ENCODE results near the gene LBX2. TPM values are rescaled to one million over a fixed set of nuclear protein-coding genes. Genes with fewer than 3 reads are reported as not detected.
A peak's percentile ranks its signal among the peaks of the same experiment; 100 is the strongest.
"Not testable (repeated sequence)": the region's sequence is repeated elsewhere in the genome, so short reads cannot be mapped to it uniquely, and the experiment has no call there.

The LBX2 gene
- total RNA-seq, 2 donors from 2014 or later: 0.36 to 0.39 TPM

DNA sequence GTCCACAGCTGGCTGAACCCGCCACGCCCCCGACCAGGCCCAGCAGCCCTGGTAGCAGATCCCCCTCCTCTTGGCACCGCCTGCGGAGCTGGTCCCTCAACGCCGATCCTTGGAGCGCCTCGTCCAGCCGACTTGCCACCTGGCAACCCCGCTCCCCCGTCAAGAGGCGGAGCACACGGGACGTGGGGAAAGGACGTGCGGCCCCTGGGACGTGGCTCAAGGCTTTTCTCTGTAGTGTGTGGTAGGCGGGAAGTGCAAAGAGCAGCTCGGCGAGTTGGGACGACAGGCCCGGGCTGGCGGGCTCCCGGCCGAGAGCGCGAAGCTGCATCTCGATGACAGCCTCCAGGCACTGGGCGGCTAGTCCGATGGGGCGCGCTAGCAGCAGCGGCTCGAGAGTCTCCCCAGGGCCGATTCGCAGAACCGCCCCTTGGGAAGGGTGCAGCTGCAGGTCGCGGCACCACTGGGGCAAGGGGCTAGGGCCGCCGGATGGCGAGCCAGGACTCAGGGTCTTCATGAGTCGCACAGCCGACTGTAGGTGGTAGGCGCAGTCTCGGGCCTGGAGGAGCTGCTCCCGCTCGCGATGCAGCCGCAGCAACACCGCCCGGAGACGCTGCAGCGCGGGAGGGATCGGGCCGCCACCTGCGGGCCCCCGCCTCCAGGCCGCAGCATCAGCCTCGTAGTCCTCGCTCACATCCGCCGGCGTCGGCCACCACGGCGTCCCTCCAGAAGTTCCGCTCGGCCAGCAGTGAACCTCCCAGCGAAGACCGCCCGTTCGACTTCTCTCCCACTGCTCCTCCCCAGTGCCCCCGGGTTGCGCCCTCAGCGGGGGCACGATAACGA lies 17.2 kb downstream of the LBX2 start:
- peaks cover 17 to 24% of the 10 kb centered on the region in 2 donors for H3K36me3 Mint-ChIP-seq
- ATAC-seq: peak; percentile 57
- peak overlapping the region; percentile 87 to 97 for H3K27ac Mint-ChIP-seq
- DNase-seq (ENCODE audit: low spot score in 2 of 2): peak in 1 of 2 donors; percentile 61
- H3K9me3 Mint-ChIP-seq: no peaks in the 10 kb centered on the region

DNA sequence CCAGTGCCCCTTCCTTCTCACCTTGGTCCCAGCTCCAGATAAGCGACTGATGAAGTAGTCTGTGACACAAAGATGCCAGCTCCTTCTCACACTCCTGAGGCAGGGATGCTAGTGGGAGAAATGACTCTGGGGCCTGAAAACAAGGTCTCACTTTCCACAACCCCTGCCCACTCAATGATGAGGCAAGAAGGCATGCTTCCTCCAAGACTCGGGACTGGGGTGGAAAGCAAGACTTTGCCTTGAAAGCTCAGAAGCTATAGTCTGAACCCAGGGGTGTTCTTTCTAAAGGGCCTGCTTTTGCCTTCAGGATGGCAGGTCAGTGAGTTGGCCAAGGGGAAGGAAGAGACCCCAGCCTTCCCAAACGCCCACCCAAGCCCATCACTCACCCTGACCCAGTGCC lies 18.0 kb downstream of the LBX2 start:
- peaks cover 17 to 24% of the 10 kb centered on the region in 2 donors for H3K36me3 Mint-ChIP-seq
- H3K27ac Mint-ChIP-seq: peak overlapping the region in 1 of 2 donors; percentile 87
- no peaks in the 10 kb centered on the region for H3K9me3 Mint-ChIP-seq
- ATAC-seq (no peak), DNase-seq (ENCODE audit: low spot score in 2 of 2) (no peak)

DNA sequence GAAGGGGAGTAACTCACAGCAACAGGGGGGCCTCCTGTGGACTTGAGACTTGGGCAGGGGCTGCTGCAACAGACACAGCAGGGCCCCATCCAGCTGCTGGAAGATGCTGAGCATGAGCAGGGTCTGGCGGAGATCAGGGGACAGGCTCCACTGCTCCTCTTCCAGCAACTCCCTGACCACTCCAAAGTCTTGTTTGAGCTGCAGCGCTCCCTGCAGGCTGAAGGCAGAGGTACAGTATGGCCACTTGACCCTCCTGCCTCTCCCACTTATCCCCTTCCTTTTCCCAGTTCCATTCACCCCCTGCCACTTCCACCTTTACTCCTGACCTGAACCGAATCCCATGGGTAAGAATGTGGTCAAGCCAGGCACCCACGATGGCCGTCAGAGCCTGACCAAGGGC lies 24.5 kb downstream of the LBX2 start:
- no peaks in the 10 kb centered on the region for H3K9me3 Mint-ChIP-seq
- ATAC-seq: no peak
- peaks cover 23 to 30% of the 10 kb centered on the region in 2 donors for H3K36me3 Mint-ChIP-seq
- H3K27ac Mint-ChIP-seq: no peak overlapping the region
- no peak for DNase-seq (ENCODE audit: low spot score in 2 of 2)

DNA sequence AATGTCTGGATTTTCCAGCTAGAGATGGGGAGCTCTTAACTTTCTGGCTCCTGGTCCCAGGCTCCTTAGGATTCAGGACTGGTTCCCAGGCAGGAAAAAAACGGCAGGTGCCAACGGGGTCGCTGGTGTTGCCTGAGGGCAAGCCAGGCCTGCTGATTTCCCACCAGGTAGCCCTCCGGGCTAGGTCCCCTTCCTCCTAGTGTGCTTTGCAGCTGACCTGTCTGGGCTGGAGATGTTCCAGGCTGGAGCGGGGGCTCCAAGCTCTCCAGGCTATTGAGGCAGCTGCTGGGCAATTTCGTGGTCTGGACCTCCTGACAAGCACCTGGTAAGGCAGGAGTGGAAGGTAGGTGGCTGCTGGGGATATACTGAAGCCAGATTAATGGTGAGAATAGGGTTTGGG lies 24.9 kb downstream of the LBX2 start:
- H3K36me3 Mint-ChIP-seq: peaks cover 20 to 30% of the 10 kb centered on the region in 2 donors
- DNase-seq (ENCODE audit: low spot score in 2 of 2): no peak
- H3K27ac Mint-ChIP-seq: peak overlapping the region in 1 of 2 donors; percentile 36
- ATAC-seq: no peak
- no peaks in the 10 kb centered on the region for H3K9me3 Mint-ChIP-seq

DNA sequence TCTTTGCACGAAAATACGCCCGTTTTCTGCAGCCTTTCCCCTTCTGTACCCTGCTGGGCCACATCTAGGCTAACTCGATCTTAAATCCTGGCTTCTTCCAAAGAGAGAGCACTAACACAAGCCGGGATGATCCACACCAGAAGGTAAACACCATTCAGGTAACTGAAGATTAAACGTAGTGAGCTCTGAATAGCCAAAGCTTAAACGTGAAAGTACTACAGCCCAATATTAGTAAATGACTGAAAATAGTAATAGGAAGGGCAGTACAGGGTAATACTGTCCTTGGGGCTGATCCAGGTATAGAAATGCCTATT lies 26.5 kb downstream of the LBX2 start:
- Mint-ChIP-seq H3K9me3 (no peaks in the 10 kb centered on the region), H3K36me3 (peaks cover 20 to 30% of the 10 kb centered on the region in 2 donors), H3K27ac (peak overlapping the region; percentile 97 to 98)
- ATAC-seq: no peak
- no peak for DNase-seq (ENCODE audit: low spot score in 2 of 2)

DNA sequence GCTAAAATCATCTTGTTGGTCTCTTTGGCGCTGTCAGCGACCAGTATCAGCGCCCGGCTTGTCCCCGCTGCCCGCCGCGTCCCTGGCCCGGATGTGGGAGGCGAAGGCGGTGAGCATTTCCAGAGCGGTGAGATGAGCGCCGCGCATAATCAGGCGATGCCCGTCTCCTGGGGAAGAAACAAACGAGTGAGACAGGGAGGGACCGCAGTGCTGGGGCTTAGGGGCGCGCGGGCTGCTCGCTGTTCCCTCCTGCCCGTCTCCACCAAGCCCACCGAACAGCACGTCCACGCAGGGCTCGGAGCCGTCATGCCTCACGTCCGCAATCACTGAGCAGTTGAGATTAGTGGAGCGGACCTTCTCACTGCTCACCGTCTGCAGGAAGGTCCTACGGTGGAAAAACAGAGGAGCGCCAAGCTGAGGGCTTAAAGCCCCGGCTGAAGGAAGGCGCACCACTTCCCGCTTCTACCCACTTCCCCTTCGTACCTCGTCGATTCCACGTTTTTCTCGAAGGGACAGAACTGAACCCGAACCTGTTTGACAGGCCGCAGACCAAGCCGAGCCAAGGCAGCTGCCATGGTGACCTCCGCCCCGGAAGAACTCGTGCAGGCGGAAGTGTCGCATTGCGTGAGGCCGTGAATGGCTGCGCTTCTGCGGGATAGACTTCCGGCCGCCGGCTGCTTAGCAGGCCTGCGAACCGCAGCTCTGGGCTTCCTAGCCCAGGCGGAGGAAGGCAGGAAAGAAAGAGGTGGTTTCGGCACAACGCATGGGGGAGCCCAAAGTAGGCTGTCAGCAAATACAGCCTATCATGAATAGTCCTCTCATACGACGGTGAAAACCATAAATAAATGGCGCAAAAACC lies 27.1 kb downstream of the LBX2 start, which contains the start of gene MRPL53:
Gene MRPL53 (minus strand): TSS at position 595 of the 859 bp plus-strand sequence. CDS start 20 bp downstream, at position 575.
- H3K27ac Mint-ChIP-seq: peak within 1 kb of the TSS; percentile 97 to 98
- H3K36me3 Mint-ChIP-seq: peaks cover 20 to 30% of the 10 kb centered on the region in 2 donors

DNA sequence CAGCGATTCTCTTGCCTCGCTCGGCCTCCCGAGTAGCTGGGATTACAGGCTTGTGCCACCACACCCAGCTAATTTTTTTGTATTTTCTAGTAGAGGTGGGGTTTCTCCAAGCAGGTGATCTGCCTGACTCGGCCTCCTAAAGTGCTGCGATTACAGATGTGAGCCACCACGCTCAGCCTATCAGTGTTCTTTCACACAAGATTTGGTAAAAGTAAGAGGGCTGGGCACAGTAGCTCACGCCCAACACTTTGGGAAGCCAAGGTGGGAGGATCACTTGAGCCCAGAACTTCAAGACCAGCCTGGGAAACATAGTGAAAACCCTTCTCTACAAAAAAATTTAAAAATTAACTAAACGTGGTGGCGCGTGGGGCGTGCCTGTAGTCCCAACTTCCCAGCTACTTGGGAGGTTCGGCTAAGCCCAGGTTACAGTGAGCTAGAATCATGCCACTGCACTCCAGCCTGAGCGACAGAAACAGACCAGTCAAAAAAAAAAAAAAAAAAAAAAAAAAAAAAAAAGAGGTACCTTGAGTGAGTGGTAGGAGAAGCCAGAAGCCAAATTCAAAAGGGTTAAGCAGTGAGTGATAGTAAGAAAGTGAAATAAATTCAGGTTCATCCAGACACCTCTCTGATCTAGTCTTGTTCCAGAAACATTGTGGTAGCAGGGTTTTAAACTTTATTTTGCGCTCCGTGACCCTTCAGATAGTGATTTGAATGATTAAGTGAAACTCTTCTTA lies 27.9 kb downstream of the LBX2 start:
- DNase-seq (ENCODE audit: low spot score in 2 of 2) (no peak), ATAC-seq (peak in 1 of 2 donors; percentile 16)
- no peaks in the 10 kb centered on the region for H3K9me3 Mint-ChIP-seq
- H3K36me3 Mint-ChIP-seq: peaks cover 20 to 30% of the 10 kb centered on the region in 2 donors
- H3K27ac Mint-ChIP-seq: peak overlapping the region; percentile 97 to 98

More for the DNA sequence above, 27.1 kb downstream of the LBX2 start, which contains the start of gene MRPL53:
- H3K9me3 Mint-ChIP-seq: no peaks in the 10 kb centered on the region
- peak; percentile 95 to 96 for DNase-seq (ENCODE audit: low spot score in 2 of 2)
- ATAC-seq: peak; percentile 95 to 97

DNA sequence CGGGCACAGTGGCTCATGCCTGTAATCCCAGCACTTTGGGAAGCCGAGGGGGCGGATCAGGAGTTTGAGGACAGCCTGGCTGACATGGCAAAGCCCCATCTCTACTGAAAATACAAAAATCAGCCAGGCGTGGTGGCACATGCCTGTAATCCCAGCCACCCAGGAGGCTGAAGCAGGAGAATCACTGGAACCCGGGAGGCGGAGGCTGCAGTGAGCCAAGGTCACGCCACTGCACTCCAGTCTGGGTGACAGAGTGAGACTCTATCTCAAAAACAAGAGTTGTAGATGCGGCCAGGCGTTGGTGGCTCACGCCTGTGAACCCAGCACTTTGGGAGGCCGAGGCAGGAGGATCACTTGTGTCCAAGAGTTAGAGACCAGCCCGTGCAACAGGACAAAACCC lies 28.7 kb downstream of the LBX2 start:
- not testable (repeated sequence) for H3K9me3 Mint-ChIP-seq; DNase-seq (ENCODE audit: low spot score in 2 of 2); ATAC-seq
- Mint-ChIP-seq H3K36me3 (peaks cover 24 to 31% of the 10 kb centered on the region in 2 donors), H3K27ac (peak overlapping the region; percentile 61 to 77)

DNA sequence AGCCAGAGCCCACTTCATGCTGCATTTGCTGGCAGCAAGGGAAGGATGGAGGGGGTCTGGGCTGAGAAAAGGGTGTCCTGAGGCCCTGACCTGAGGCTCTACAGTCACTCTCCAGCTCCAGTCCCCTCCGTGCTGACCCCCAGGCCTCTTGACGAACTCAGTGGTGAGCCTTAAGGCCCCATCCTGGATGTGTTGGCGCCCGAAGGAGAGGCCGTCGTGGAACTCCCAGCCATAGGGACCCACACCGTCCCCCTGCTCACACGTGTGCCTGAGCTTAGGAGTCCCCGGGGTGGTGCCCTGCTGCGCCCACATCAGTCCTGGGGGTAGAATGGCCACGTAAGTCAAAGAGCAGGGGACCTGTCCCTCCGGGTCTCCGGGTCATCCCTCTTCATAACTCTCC lies 35.0 kb downstream of the LBX2 start:
- peak; percentile 2 to 9 for ATAC-seq
- peaks cover 9 to 11% of the 10 kb centered on the region in 2 donors for H3K36me3 Mint-ChIP-seq
- peak overlapping the region; percentile 87 to 98 for H3K27ac Mint-ChIP-seq
- no peak for DNase-seq (ENCODE audit: low spot score in 2 of 2)
- H3K9me3 Mint-ChIP-seq: no peaks in the 10 kb centered on the region

DNA sequence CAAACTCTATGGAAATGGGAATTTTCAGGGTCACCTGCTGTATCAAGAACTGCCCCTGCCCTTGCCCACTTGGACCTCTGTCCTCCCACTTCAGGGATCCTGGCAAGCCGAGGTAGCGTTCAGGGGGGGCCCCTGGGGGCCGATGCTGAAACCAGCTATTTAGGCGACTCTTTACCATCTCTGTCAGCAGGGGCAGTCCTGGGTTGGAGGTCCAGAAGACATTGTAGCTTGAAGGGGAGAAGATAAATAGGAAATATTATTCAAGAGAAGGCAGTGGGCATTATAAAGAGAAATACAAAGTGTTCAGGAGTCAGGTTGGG lies 36.7 kb downstream of the LBX2 start:
- peak overlapping the region; percentile 50 to 70 for H3K27ac Mint-ChIP-seq
- no peaks in the 10 kb centered on the region for H3K9me3 Mint-ChIP-seq
- H3K36me3 Mint-ChIP-seq: peaks cover 9 to 11% of the 10 kb centered on the region in 2 donors
- no peak for ATAC-seq
- DNase-seq (ENCODE audit: low spot score in 2 of 2): no peak

DNA sequence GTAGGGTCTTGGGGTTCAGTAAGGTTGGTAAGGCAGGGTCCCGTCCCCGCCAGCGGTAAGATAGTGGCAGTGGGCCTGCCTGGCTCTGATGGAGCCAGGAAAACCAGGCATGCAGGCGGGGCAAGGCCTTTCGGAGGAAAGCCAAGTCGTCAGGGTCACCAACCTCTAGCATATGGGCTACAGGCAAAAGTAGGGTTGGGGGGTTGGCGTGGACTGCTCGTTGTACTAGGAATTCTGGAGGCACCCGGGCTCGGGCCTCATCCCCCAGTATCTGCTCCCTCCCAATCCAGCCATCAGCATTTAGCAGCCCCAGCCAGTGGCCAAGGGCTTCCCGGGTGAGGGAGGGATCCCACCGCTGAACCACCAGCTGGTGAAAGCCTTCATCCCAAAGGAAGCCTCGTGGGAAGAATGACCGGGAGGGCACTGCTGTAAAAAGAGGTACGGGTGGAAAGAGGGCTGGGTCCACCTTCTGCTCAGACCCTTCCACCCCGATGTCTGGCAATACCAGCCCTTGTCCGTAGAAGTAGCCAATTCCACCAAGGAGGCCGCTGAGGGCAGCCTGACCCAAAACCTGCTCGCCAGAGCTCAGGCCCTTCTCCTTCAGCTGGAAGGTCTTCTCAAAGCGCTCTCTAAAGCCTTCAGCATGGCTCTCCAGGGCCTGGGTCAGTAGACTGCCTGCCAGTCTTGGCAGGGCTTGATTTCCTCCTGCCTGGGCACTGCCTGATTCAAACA lies 37.2 kb downstream of the LBX2 start:
- H3K9me3 Mint-ChIP-seq: no peaks in the 10 kb centered on the region
- no peak for ATAC-seq
- H3K27ac Mint-ChIP-seq: peak overlapping the region in 1 of 2 donors; percentile 50
- H3K36me3 Mint-ChIP-seq: peaks cover 11 to 12% of the 10 kb centered on the region in 2 donors
- no peak for DNase-seq (ENCODE audit: low spot score in 2 of 2)

DNA sequence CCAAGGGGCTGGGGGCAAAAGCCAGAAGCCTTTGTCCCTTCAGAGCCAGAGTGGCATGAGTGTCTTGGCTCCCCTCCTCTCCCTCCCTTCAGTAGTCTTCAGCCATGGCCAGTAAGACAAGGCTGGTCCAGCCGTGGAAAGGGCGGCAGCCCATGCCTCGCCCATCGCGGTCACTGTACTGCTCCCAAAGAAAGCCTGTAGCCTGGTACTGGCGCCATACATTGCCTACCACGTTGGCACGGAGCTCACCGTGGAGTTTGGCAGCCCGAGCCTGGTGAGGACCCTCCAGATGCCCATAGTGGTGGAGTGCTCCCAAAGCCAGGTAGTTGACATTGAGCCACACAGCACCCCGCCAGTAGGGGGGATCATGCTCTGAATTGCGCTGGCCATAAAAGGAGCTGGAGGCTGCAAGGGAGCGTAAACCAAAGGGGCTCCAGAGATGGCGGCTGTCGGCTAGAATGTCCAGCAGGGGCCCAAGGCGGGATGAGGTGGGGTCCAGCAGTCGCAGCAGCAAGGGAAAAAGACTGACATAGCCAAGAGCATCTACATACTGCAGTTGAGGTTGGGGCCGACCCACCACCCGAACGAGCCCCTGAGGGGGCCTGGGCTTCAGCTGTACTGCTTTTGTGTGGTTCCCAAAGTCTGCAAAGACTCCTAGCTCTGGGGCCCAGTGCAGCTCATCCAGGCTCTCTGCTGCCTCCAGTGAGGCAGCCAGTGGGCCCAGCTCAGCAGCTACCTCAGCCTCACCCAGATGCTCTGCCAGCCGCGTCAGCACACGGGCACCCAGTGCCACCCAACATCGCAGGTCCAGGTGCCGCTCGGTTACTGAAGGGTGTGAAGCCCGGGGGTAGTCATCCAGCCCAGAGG lies 38.0 kb downstream of the LBX2 start:
- H3K36me3 Mint-ChIP-seq: peaks cover 19 to 20% of the 10 kb centered on the region in 2 donors
- ATAC-seq (no peak), DNase-seq (ENCODE audit: low spot score in 2 of 2) (no peak)

DNA sequence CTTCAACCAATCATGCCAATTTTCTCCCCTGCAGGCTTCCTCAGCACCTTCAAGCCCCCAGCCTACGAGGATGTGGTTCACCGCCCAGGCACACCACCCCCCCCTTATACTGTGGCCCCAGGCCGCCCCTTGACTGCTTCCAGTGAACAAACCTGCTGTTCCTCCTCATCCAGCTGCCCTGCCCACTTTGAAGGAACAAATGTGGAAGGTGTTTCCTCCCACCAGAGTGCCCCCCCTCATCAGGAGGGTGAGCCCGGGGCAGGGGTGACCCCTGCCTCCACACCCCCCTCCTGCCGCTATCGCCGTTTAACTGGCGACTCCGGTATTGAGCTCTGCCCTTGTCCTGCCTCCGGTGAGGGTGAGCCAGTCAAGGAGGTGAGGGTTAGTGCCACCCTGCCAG lies 39.2 kb downstream of the LBX2 start:
- ATAC-seq; H3K9me3 Mint-ChIP-seq; DNase-seq (ENCODE audit: low spot score in 2 of 2): not testable (repeated sequence)
- Mint-ChIP-seq H3K27ac (peak overlapping the region; percentile 95), H3K36me3 (peaks cover 18 to 24% of the 10 kb centered on the region in 2 donors)

More for the DNA sequence above, 38.0 kb downstream of the LBX2 start:
- Mint-ChIP-seq H3K27ac (peak overlapping the region in 1 of 2 donors; percentile 22), H3K9me3 (no peaks in the 10 kb centered on the region)

DNA sequence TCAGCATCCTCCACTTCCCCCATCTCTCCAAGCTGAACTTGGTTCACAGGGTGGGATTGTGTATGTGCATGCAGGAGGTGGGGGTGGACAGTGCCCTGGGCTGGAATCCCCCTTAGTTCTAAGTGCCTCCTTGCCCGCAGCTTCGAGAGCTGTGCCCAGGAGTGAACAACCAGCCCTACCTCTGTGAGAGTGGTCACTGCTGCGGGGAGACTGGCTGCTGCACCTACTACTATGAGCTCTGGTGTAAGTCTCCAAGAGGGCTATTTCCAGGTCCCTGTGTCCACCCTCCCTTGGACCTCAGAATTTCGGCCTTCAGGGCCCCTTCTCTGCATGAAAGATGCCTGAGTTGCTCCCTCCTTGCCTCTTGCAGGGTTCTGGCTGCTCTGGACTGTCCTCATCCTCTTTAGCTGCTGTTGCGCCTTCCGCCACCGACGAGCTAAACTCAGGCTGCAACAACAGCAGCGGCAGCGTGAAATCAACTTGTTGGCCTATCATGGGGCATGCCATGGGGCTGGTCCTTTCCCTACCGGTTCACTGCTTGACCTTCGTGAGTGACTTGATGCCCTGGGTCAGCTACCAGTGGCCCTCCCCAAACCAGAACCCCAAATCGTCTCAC lies 39.8 kb downstream of the LBX2 start:
- peak overlapping the region; percentile 31 to 95 for H3K27ac Mint-ChIP-seq
- not testable (repeated sequence) for DNase-seq (ENCODE audit: low spot score in 2 of 2); ATAC-seq; H3K9me3 Mint-ChIP-seq
- H3K36me3 Mint-ChIP-seq: peaks cover 23 to 29% of the 10 kb centered on the region in 2 donors

DNA sequence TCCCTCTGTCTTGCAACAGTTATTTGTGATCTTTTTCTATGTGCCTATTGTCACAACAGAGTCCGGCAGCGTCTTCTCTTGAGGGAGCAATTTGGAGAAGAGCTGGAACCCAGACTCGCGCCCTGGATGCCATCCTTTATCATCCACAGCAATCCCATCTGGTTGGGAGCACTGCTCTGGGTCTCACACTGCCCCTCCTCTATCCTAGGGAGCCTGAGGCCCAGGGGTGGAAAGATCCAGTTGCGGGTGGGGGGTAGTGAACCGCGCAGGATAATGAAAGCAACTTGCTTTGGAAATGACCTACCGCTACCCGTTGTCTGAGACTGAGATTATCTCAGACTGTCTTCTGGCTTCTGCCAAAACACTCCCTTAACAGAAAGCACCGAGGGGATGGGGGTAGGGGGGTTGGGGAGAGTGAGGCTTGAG lies 40.5 kb downstream of the LBX2 start:
- H3K27ac Mint-ChIP-seq: peak overlapping the region; percentile 95 to 99
- H3K9me3 Mint-ChIP-seq: no peaks in the 10 kb centered on the region
- H3K36me3 Mint-ChIP-seq: peaks cover 23 to 33% of the 10 kb centered on the region in 2 donors
- DNase-seq (ENCODE audit: low spot score in 2 of 2) (no peak), ATAC-seq (no peak)

Measured in activated naive CD4-positive, alpha-beta T cell treated with anti-CD3 and anti-CD28 coated beads, Interleukin-2, amount 50 U/mL, for 72 hours (primary cell).